Coronary artery (tissue), 2 donors: Measurements from ENCODE around the gene PRKN.
"Not testable (repeated sequence)": the region's sequence is repeated elsewhere in the genome, so short reads cannot be mapped to it uniquely, and the experiment has no call there.

Experiments
- DNase-seq: peaks from one replicate; pipeline ENCODE4 v3.0.0-alpha.2; 2017; ENCODE audit warnings: low spot score
- H3K27ac ChIP-seq, 2 donors: fragments of 200-600 bp; sonication (generic); one replicate each; pipeline ENCODE4 v1.5.1; 2016 to 2019
- H3K4me3 ChIP-seq: fragments of 200-600 bp; sonication (generic); 2 replicates; pipeline ENCODE4 v1.5.1; 2016; ENCODE audit warnings: mild to moderate bottlenecking, moderate library complexity
- CTCF ChIP-seq: fragments of 200-600 bp; sonication (generic); IDR thresholded peaks from one replicate; pipeline ENCODE4 v1.5.1; 2019; ENCODE audit warnings: antibody characterized with exemption

PRKN gene

DNA sequence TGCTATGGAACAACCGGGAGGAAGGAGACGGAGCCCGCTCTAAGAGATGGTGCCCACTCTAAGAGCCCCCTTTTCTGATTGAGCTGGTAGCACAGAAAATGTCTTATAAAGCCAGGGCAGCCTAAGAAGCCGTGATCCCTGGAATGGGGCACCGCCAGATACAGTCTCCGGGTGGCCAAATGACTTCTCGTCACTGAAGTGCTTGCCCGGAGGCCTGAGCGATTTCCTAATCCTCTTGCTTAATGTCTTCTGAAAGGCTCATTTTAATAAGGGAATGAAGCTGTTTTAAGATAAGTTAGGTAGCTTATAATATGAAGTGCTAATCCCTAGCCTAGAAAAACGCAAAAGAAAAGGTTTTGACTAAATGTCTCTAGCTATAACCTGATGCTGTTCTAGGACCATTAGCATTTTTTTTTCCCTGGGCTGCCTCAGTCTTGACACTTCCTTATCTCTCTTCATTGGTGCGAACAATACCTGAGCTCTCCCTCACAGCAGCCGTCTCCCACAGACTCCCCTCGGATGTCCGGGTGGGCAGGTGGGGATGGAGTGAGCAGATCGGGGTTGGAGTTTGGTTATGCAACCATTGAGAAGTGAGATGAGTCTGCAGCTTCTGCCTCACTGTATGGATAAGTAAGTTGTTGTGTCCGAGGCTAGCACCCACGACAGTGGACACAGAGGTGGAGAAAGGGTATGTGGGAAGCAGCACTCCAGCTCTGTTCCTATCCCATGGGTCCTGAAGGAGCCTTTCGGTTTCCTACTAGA lies 894.3 kb downstream of the PRKN start:
- H3K27ac ChIP-seq: no peak overlapping the region
- DNase-seq: no peak
- no peak overlapping the region for H3K4me3 ChIP-seq
- TF ChIP-seq CTCF: no peak

GRCh38 chr6:161832622-161833021 lies 894.9 kb downstream of the PRKN start:
- Histone ChIP-seq H3K4me3 (no peak overlapping the region), H3K27ac (no peak overlapping the region)
- TF ChIP-seq CTCF: no peak
- no peak for DNase-seq

- DNase-seq: no peak
- Histone ChIP-seq H3K4me3 (no peak overlapping the region), H3K27ac (no peak overlapping the region)
- no peak for TF ChIP-seq CTCF
Measured at GRCh38 chr6:161830866-161831616, 896.5 kb downstream of the PRKN start.

DNA sequence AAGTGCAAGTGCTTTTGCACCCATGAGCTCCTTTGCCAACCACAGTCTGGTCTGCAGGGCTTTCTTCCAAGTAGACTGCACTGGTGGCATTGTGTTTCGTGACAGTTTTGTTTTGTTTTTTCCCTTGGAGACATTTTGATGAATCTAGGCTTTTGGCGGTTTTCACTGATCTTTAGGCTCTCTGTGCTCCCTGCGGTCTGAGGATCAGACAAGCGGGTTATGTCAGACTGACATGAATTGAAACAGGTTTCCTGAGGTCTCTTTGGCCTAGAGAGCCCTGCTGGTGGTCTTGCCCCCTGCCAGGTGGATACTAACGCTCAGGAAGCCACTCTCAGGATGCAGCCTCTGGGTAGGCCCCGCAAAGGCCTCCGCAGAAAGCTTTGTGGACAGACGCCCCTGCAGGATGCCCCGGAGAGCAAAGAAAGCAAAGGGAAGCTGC lies 898.3 kb downstream of the PRKN start:
- no peak overlapping the region for H3K27ac ChIP-seq
- no peak overlapping the region for H3K4me3 ChIP-seq
- no peak for DNase-seq

DNA sequence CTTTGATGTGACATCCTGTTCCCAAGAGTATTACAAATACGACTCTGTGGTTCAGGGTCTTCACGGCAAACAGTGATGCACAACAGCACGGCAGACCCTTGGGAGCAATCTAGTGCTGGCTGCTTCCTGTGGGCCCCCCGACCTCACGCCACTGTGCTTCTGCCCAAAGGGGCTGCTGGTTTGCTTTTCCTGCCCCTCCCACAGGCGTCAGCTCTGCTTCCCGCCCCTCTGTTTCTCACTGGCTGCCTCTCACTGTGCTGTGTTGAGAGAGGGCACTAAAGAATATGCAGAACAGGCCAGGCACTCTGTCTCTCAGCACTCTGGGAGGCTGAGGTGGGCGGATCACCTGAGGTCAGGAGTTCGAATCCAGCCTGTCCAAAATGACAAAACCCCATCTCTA lies 899.2 kb downstream of the PRKN start:
- DNase-seq: no peak
- TF ChIP-seq CTCF: no peak
- no peak overlapping the region for H3K27ac ChIP-seq
- H3K4me3 ChIP-seq: no peak overlapping the region

More for the DNA sequence above, 898.3 kb downstream of the PRKN start:
- TF ChIP-seq CTCF: no peak

DNA sequence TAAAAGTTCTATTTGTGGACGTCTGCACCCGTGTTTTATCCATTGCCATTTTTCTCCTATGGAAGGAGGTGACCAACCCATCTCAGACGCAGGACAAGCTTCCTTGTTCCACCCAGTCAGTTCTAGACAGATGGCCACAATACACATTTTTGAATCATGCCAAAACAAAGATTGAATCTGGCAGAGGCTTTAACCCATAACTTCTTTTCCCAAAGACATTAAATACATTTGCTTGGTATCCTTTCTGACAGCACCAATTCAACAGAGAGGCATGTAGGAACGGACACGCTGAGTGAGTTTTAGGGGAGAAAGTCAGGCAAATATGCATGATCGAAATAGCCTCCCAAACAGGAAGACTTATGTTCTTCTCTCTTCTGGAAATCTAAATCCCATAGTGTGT lies 901.1 kb downstream of the PRKN start:
- no peak overlapping the region for H3K4me3 ChIP-seq
- no peak overlapping the region for H3K27ac ChIP-seq
- no peak for DNase-seq
- no peak for TF ChIP-seq CTCF

DNA sequence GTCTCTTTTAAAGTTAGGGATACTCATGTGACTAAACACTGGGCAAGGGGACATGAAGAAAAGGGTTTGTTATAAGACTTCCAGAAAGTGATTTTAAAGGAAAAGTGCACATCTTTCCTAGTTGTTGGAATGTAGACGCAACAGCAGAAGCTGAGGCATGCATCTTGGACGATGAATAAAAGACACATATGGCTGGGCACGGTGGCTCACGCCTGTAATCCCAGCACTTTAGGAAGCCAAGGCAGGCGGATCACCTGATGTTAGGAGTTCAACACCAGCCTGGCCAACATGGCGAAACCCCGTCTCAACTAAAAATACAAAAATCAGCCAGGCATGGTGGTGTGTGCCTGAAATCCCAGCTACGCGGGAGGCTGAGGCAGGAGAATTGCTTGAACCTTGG lies 905.4 kb downstream of the PRKN start:
- not testable (repeated sequence) for DNase-seq, H3K27ac ChIP-seq, H3K4me3 ChIP-seq
